NCI-H146 treated with DMSO at 0.1 percent for 48 hours (cell line): Measurements from ENCODE around the gene UBE3D.
"Not testable (repeated sequence)": the region's sequence is repeated elsewhere in the genome, so short reads cannot be mapped to it uniquely, and the experiment has no call there.

Experiments used
- DNase-seq: peaks from one replicate; lab custom pipeline; 2025; ENCODE audit not compliant: unreplicated experiment; lab: John Stamatoyannopoulos, UW

The UBE3D gene

DNA sequence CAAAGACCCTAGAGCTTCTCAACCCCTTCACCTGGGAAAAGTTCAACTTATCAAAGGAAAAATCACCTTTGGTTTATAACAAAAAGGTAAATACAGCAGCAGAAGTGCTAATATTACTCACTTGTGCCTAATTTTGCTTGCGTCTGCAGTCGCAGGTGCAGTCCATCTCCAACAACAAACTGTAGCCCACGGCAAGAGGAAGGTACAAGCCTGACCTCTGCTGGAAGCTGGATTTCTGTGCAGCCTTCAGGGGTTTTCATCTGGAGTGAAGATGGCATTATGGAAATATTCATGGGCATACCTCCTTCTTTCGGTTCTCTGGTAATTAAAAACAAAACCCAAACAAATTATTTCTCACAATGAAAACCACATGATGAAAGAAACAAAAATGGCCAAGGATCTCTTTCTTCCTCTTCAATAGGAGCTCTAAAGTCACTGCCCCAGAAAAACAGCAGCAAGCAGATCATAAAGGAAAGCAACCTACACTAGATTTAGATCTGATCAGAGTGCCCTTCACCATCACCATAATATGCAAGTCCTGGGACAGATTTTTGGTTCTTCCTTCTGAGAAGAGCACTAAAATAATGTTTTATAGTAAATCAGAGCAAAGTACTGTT, 7.8 kb downstream of the UBE3D start:
- DNase-seq, result peak; percentile 41

DNA sequence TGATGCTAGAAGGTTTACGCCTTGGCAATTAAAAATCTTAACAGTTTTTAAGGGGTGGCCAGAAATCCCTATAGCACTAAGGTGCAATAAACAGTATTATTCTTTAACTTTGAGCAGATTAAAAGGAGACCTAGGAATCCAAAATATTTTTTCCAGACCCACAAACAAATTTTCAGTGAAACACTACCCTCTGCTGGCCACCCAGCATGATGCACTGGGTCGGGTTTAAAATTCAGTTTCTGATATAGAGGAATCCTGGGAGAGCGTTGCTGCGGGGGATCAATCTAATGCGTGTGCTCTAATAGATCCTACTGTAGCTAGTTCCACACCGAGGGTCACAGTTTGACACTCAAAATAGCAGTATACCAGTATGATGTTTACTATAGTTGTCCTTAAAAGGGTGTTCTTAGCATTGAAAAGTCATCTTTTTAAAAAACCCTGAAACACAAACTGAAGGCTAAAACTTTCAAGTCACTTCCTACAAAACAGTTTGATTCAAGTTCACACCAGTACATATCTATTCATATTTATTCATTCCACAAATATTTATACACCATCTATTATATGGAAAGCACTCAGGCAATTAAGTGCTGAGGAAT, 10.2 kb downstream of the UBE3D start:
- peak; percentile 6 for DNase-seq

DNA sequence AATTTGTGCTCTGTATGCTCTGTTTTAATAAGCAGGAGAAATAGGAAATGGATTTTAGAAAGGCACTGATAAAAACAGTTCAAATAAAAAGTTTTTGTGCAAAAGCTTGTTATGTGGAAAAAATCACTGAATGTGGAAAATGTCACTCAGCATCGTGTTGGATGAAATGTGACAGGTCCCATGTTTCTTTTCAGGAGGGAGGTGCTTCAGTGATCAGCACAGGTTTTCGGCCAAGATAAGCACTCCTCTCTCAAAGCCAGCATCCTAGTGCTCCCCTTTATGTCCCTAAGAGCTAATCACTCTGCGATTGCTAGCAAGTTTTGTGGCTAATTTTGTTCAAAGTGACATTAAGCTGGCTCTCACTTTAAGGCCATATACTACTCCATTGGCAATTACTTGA, 12.0 kb downstream of the UBE3D start:
- no peak for DNase-seq

DNA sequence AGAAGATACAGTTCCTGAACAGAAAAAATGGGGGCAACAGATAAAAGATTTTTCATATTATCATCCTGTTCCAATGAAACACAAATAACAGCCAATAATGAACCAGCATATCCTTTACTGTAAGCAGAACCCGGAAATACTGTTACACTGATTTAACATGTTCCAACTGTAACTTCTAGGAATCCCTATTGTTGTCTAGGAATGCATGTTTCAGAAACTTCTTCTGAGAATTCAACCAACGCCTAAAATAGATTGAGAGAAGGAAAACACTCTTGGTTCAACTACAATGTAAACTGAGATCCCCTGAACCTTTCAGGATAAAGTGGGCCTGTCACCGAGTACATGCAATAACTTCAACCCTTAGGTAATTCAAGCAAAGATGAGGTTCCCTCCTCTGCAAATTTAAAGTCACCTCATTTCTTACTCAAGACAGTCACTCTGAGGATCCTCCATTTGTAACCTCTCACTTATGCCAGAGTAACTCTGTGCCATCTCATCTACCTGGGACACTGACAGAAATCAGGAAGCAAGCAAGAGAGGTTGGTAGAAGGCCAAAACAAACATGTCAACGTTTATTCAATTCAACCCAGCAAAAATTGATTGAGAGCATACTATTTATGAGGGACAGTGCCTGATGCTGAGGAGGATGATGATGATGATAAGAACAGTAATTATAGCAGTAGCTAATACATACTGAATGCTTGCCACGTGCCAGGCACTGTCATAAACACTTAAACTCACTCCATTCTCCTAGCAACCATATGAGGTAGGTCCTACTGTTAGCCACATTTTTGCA, 14.1 kb downstream of the UBE3D start:
- DNase-seq, result no peak

DNA sequence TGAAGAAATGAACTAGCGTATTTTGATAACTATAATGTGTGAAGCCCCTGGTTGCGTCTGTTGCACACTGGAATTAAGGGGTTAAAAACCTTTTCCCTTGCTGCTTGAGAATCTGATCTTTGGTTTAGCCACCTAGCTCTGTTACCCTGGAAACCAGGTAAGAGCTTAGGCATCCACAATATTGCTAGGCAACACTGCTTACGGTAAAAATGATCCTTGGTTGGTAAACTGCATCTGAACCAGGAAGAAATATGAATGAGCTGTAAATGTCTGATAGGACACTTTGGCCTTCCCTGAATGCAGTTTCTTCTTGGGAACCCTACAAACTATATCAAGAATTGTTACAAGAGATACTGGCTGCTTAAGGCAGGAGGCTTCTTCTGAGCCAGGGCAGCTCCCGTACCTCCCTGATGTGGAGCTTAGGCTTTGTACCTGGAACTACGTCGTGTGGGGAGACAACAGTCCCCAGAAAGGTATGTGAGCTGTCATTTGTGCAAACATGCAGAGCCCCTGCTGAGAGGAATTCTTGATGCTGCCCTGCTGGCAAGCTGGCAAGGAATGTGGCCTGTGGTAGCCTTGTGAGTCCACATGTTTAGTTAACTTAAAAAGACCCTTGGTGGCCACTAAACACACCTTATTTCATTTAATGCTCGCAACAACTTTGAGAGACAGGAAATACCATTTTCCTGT, 18.4 kb downstream of the UBE3D start:
- DNase-seq, result peak; percentile 11

GRCh38 chr6:83044091-83044768, 21.4 kb downstream of the UBE3D start:
- no peak for DNase-seq

DNA sequence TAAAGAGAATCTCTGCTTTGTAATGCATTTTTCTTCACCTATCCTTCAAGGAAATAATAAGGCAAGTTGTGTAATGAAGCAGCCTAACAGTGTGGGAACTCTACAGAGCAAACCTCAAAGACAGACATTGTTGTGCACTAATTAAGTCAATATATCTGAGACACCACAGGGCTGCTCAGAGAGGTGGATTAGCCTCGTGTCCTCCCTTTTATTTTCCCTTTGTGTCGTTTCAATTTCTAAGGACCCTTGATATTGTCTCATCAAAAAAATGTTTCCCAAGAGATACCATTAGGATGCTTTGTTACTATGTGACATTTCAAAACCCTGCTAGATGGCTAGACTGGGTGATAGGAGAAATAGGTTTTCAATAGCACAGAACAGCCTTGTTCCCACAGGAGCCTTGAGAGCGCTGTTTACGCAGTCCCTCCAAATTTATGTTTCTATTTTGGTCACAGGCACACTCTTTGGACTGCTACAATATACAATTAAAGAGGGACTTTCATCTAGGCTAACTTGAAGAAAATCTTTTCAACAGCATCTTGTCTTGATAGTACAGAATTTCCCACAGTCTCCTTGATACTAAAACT, 23.1 kb downstream of the UBE3D start:
- DNase-seq, result no peak

GRCh38 chr6:83038246-83038645, 27.4 kb downstream of the UBE3D start:
- DNase-seq, result no peak

DNA sequence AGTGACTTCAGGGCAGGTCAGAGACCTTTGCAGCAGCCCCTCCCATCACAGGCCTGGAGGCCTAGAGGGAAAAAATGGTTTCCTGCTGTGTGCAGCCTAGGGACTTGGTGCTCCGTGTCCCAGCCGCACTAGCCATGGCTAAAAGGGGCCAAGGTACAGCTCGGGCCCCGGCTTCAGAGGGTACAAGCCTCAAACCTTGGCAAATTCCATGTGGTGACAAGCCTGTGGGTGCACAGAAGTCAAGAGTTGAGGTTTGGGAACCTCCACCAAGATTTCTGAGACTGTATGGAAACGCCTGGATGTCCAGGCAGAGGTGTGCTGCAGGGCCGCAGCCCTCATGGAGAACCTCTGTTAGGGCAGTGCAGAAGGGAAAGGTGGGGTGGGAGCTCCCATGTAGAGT, 34.0 kb downstream of the UBE3D start:
- DNase-seq, result no peak

- peak; percentile 75 for DNase-seq
Measured at GRCh38 chr6:83019741-83020140, 45.9 kb downstream of the UBE3D start.

GRCh38 chr6:83011131-83011530, 54.5 kb downstream of the UBE3D start:
- DNase-seq, result not testable (repeated sequence)

DNA sequence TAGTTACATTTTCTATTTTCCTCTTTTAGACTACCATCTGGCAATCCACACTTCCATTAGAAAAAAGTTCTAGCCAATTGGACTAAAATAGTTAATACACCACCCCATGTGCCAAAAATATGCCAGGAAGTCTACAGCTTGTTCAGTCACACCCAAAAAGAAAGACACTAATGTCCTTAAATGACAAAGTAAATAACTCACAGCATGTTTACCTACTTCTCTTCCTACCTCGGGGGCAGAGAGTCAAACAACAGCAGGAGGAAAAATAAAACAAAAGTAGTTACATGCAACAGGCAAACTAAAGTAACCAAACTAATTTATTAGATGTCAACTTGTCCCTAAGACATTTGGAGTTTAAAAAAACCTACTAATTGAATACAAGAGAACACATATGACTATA, 57.0 kb downstream of the UBE3D start:
- peak; percentile 16 for DNase-seq

GRCh38 chr6:83006270-83006905, 59.3 kb downstream of the UBE3D start:
- DNase-seq, result no peak

DNA sequence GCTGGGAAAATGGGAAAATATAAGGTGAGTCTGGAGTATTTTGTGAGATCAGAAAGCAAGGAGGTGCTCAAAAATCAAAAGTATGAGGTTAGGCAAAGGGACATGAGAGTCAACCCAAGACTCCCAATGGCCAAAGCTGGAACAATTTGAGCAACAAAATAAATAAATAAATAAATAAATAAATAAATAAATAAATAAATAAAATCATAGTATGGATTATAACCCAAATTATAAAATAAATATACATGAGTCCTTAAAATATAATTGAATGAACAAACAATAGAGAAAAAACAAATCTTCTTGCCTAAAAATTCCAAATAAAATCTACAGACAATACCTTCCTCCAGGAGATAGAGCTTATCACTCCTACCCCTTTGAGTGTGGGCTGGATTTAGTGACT, 69.5 kb downstream of the UBE3D start:
- DNase-seq, result no peak

GRCh38 chr6:82995066-82995465, 70.6 kb downstream of the UBE3D start:
- DNase-seq, result no peak

- no peak for DNase-seq
Measured at GRCh38 chr6:82989736-82990290, 75.8 kb downstream of the UBE3D start.

DNA sequence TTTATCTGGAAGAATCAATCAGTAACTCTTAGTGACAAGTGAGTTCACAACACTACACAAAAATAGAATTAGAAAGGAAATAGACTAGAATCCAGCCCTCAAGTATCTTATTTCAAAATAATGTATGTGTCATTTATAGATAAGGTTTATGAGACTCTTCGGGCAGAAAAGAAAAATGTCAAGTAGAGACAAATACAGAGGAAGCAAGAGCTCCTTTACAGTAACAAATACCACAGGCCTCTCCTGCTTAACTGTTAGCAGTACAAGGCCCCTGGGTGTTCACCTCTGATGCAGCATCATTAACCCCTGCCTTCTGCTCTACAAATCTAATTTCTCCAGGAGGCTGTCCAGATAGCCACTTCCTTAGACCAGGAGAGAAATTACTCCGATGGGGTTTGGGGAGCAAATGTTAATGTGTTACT, 76.7 kb downstream of the UBE3D start:
- no peak for DNase-seq

DNA sequence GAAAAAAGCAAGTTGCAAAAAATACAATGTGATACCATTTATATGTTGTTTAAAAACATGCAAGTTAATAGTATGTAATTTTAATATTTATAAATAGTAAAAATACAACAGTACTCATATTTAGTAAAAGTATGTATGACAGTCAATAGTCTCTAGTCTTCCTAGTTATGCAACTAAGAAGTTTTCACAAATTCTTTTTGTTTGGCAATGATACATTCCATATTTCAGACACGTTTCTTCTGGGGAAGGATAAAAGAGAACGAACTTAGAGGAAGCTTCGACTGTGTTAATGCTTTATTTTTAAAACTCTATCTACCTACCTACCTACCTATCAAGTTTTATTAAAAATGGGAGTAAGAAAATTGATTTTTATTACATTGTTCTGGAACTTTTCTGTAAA, 77.7 kb downstream of the UBE3D start:
- DNase-seq, result no peak

DNA sequence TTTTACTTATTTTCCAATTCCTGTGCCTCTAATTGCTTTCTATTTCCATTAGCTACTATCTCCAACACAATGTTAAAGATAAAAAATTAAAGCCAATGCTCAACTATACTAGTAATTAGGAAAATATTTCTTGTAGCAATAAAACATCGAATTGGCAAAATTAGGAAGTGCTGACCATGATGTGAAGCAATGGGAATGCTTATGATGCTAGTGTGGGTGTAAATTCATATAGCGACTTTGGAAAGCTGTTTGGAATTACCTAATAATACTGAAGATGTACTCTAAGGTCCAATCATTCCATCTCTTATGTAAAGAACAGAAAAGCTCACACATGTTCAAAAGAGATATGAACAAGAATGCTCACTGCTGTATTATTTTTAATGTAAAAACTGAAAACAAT, 78.2 kb downstream of the UBE3D start:
- DNase-seq, result no peak

DNA sequence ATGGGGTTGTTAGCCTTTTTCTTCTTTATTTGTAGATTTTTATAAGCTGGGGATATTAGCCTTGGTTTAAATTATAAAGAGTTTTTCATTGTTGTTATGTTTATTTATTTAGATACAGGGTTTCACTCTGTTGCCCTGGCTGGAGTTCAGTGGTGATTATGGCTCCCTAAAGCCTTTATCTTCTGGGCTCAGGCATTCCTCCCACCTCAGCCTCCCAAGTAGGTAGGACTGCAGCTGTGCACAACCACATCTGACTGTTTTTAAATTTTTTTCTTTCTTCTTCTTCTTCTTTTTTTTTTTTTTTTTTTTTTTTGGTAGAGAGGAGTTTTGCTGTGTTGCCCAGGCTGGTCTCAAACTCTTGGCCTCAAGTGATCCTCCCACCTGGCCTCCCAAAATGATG, 80.9 kb downstream of the UBE3D start:
- no peak for DNase-seq
